Posterior vena cava (tissue), 2 donors: Measurements from ENCODE around the gene RNF148. TPM values are rescaled to one million over a fixed set of nuclear protein-coding genes. Genes with fewer than 3 reads are reported as not detected.

Source experiments
- DNase-seq: peaks from one replicate; pipeline ENCODE4 v3.0.0-alpha.2; 2020; ENCODE audit warnings: low spot score
- intact Hi-C, 2 donors: fragments of 100-400 bp; cut with DNase I; formaldehyde crosslinking; loops; one replicate each; pipeline versions ENCODE4 v1.14.1 to v1.14.2; 2022 to 2023
- long read RNA-seq, 2 donors: library from polyadenylated mRNA; unstranded; transcript quantifications; one replicate each; pipeline ENCODE4 v2.0.0, GENCODE V29; 2020 to 2021
- total RNA-seq, 2 donors: library from RNA; stranded (reverse); fragmentation: NEBNext Ultra II Directional; extraction: Animal tissue kit (Norgen Biotek cat#: 25700); gene quantifications; one replicate each; pipeline ENCODE4 v1.2.1, GENCODE V29; 2021
- donor health status: DM: yes; HTN: yes; CAD: no.
- donor health status: DM: yes; HTN: yes; CAD: no.

Gene RNF148, protein sequence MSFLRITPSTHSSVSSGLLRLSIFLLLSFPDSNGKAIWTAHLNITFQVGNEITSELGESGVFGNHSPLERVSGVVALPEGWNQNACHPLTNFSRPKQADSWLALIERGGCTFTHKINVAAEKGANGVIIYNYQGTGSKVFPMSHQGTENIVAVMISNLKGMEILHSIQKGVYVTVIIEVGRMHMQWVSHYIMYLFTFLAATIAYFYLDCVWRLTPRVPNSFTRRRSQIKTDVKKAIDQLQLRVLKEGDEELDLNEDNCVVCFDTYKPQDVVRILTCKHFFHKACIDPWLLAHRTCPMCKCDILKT
- total RNA-seq = 1 to 10 TPM; 1.1 to 1.2 TPM
- long read RNA-seq, donor 1 = 0 reads
- long read RNA-seq, donor 2 = 0 reads

DNA sequence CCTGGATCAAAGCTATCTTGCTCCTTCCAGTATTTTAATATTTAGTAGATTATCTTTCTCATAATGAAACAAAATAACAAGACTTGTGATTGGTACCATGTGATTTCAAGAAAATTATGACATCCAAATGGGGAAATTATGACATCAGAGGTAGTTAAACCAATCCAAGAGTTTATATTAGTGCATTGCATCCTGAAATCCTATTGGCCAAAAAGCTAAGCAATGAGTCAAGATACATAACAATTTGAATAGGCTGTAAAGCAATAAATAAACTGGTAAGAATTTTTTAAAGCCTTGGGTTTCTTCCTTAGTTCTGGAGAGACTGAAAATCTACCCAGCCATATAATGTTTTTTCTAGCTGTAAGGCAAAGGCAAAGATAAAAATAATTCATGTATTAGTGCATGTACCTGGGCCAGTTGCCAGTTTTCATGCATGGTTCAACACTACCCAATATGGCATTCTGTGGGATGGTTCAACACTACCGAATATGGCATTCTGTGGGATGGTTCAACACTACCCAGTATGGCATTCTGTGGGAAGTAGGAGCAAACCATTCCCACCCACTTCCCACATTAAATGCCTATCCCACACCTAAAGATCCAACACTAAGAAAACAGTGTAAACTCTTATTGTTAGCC lies at the start of gene RNF148:
TSS of gene RNF148 (minus strand) at position 51 of the 639 bp plus-strand sequence. CDS start 172 bp downstream, outside the sequence.
- DNase-seq = no peak
- intact Hi-C loops = no loop called here

DNA sequence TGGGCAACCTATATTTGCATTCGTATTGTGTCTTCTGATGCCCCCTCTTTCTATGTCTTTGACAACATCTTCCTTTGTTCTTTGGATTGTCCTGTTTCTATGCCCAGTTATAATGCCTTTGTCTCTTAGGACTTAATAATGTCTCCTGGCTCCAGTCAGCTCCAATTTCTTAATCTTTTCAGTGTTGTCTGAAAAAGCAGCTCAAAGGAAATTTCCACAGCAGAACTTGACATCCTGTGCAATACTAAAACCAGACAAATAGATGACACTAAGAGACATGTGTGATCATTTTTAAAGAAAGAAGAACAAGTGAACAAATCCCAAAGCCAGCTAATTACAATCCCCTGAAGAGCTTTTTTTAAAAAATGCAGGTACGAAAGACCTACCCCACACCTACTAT lies 47.7 kb upstream of the RNF148 start:
- no peak for DNase-seq
- intact Hi-C loops = no loop called here

DNA sequence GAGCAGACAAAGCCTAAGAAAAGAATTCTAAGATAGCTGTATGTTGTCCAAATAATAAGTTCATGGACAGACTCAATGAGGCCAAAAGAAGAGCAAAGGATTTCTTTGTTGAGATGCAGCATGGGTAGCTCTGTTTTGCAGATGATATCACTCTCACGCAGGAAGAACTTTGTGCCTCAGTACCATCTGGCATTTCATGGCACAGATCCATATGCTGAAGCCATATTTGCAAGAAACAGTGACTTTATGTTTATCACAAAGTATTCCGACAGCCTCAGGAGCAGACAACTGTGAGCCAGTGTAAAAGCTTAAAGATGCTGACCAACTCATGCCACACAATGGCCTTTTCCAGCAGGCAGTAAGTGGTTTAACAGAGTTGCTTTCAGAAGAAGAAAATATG lies 45.5 kb upstream of the RNF148 start:
- intact Hi-C loops = no loop called here
- no peak for DNase-seq

DNA sequence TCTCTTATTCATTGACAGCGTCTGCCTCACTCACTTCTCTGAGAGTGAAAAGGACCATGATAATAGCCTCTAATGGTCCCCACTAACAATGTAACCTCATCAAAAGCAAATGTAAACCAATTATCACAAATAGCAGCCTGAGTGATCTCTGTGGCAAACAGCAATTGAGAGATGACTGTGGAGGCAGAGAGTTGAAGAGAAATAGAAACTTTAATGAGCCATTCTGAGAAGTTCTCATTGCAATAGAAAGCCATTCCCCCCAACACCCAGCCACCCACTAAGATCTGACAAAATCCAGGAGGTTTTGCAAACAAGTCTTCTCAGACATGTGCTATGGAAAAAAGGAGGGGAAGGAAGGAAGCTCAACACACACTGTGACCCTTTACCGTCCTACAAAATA lies 44.2 kb upstream of the RNF148 start:
- intact Hi-C loops = no loop called here
- DNase-seq = no peak

DNA sequence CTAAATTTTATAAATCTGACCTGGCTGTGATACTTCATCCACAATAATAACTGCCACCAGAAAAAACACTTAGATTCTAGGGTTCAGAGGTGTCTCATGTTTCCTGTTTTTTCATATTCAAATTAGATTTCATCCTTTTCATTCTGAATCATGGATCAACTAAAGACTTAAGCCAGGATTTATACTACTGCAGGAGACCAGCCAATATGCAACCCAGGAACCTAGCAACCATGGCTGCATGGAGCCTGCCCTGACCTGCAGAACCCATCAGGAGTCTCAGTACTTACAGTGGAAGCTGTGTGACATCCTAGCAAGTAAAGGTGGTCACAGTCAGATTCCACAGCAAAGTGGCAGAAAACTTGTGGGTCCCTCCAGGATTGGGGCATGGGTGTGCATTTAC lies 40.5 kb upstream of the RNF148 start:
- DNase-seq = no peak
- intact Hi-C loops = no loop called here

DNA sequence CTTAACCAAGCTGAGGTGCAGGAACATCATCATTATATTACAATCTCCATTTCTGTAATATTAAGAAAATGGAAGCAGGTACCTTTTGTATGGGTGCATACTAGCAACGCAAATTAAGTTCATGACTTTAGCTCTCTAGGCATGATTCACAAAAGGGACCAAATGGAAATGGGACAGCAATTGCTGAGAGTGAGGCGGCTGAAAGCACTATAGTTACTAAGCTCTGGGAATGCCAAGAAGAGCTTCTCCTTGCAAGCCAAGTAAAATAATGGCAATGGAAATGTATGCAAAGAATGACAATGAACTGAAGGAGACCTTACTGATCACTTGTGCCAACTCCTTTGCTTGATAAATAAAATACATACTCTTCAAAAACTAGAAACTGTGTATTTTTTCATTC lies 36.2 kb upstream of the RNF148 start:
- DNase-seq = no peak
- intact Hi-C loops = no loop called here

DNA sequence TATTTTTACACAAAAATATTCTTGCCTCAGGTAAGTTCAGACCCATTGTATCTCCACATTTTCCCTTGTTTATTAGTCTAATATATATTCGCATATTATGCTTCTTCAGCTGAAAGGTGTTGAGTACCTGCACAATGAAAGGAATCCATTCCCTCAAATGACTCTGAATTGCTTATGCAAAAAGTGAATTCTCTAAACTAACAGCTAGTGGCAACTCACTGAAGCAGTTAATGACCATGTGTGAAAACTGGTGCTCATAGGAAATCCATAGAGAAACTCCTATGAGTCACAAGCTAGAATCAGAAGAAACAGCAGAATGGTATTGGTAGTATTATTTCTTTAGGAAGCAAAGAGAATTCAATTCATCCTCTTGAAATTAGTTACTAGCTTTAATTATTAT lies 33.5 kb upstream of the RNF148 start:
- DNase-seq = no peak
- intact Hi-C loops = no loop called here

DNA sequence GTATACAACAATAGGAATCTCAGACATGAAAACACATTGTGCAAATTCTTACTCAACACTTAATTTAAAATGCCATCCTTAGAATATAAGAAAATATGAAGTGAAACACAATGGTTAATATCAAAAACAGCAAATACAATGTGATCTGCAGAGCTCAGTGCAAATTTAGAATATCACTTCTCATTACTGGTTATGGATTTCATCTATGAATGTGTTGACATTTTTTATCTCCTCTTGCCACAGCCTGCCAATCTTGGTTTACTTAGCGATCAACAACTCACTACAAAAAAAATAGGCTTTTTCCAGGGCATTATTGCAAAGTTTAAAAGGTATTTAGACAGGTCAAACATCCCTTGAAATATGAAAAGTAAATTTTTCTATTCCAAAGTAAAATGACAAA lies 25.0 kb upstream of the RNF148 start:
- no peak for DNase-seq
- intact Hi-C loops = no loop called here

DNA sequence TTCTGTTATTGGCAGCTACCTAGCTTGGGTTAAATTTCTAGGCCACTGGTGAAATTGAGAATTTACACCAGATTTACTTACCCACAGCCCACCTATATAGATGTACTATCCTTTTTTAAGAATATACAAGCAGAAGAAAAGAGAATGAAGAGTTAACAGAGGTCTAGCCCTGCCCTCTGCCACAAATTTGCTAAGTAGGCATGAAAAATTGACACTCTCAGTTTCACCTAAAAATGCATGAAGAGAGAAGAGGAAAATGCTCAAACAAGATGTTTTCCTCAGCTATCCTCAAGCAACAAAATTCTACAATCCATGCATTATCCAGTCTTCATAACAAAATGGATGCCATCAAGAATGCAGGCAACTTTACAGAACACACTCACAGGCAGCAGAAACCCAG lies 24.6 kb upstream of the RNF148 start:
- no peak for DNase-seq

DNA sequence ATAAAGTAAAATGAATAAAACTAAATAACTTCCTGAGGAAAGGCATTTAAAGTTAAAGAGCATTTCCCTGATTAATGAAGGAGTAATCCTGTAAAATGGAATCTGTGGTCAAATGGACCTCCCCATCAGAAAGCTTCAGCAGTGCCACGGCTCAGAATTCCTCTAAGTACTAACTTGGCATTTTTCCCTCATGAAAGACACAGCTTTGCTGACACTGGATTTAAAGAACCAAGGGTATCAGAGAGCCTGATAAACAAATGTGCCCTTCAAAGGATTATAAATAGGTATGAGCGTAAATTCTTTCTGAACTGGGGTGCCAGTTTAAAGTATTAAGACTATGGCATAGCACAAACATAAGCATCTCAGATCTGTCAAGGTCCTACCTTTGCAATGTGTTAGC lies 24.2 kb upstream of the RNF148 start:
- intact Hi-C loops = no loop called here
- DNase-seq = no peak

More for the DNA sequence above, 24.6 kb upstream of the RNF148 start:
- intact Hi-C loops = no loop called here

DNA sequence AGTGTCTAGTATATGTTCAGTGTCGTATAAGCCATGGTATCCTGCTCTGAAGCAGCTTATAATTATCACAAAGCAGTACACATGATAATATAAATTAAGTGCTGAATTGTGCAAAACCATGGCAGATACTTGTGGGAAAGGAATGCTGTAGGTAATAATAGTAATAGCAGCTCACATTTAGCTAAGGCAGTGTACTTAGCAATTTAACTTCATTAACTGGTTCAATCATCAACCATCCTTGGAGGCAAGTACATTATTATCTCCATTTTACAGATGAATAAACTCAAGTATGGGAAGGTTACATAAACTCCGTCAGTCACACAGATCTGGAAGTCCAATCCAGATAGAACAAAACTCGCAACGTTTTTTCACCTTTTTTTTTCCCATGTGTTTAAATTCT lies 21.6 kb upstream of the RNF148 start:
- DNase-seq = no peak
- intact Hi-C loops = no loop called here

DNA sequence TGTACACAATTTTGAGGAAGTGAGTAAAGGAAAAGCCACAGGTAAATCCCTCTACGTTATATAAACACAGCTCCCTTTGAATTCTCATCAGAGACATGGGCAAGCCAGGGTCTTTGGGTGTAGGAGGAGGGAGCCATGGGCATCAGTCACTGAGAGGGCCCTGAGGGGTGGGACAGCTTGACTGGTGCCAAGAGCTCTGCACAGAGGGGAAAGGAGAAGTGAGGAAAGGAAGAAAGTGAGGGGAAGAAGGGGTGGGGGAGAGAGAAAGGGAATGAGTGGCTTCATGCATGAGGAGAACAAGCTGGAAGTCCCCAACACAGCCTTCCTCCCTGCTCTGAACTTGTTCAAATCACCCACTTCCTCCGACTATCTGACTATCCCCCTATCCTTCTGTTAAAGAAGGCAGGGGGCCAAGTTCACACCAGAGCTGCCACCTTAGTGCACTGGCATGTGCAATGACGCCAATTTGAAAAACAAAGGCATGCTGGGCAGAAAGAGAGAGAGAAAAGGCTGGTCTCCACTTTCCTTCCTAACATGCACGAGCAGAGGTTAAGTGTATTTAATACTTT lies 16.4 kb upstream of the RNF148 start:
- intact Hi-C loops = no loop called here
- DNase-seq = no peak

DNA sequence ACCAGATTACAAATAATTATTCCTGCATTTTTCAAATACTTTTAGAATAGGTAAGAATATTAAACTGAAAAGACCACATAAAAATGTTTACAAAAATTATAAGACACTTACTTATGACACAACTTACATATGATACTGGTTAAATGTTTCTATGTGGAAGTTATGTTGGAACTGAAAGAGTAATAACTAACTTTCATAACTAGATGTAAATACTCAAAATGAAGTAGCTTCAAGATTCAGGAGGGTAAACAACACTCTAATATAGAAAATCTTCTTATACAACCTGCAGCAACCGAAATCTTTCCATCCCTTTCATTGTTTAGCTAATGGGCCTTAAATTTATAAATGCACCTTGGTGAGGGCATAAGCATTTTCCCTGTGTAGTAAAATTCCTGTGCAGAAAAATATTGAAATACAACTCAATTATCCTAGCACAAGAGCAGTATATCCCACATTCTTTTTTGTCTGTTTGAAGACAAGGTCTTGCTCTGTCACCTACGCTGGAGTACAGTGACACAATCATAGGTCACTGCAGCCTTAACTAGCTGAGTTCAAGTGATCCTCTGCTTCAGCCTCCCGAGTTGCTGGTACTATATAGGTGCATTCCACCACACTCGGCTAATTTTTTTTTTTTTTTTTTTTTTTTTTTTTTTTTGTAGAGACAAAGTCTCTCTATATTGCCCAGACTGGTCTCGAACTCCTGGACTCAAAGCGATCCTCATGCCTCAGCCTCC lies 14.8 kb upstream of the RNF148 start:
- no peak for DNase-seq
- intact Hi-C loops = no loop called here

DNA sequence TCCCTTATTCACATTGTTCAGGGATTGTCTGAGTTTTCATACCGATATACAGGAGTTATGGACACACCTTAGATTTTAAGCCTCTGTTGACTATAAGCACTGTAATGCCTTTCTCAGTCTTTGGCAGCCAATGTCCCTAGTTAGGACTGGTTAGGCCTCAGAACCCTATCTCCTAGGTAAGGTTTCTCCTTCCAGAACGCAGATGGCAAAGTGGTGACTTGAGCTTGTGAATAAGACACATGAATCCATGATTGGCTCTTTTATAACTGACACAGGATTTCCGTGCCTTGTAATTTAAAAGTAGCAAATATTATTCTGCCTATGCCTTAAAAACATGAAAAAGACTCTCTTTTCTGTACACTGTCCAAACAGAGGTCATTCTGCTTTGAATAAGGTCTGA lies 12.5 kb upstream of the RNF148 start:
- intact Hi-C loops = no loop called here

DNA sequence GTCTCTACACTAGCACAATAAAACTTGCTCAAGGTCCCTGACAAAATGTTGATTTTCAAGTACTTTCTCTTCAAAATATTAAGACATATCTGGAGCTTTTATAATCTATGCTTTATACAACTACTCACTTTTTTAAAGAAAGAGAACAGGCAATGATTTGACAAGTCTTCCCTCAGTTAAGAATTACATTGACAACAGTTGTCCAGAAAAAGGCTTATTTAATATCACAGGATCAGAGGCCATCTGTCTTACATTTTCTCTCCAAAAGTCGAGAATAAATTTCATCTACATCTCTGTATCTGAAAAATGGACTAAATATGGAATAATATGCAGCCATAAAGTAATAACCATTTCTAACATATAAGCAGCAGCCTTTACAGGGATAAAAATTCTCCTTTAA lies 8.2 kb upstream of the RNF148 start:
- intact Hi-C loops = no loop called here
- DNase-seq = no peak

More for the DNA sequence above, 12.5 kb upstream of the RNF148 start:
- DNase-seq = no peak

DNA sequence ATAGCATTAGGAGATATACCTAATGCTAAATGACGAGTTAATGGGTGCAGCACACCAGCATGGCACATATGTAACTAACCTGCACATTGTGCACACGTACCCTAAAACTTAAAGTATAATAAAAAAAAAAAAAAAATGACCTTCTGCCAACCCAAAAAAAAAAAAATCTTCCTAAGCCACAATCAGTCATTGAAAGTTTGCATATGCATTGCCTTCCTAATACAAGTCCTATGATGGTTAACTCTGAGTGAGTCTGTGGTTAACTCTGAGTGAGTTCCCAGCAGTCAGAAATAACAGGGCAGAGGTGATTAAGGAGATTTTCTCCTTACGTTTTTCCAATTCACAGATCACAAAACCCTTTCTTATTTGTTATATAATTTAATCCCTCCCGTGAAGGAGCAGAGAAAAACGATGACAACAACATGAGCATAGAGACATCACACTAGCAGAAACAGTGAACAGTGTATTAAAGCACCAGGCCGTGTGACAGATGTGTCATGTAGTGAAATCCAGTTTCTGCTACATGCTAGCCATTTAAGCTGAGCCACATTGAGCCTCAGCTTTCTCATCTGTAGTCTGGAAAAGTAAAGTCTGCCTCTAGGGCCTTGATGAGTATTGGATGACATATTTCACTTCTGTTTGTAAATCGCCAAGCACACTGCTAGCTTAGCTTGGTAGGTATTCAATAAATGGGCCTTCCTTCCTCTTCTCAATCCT lies 7.4 kb upstream of the RNF148 start:
- DNase-seq = no peak
- intact Hi-C loops = no loop called here

DNA sequence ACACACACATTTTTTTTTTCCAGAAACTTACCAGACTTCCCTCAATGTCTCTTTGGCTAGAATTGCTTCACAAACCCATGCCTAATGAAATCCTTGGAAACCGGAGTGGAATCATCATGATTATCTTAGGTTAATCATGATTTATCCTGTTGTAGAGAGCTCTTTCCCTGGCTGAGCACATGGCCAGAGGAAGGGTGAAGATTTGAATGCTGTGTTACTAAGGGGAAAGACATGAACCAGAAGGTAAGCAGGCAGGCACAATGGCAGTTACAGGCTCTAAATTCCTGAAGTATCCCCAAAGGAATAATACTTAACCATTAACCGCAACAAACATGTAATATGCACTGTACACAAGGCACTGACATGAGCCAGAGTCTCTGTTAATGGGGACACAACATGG lies 4.1 kb upstream of the RNF148 start:
- no peak for DNase-seq
- intact Hi-C loops = no loop called here

DNA sequence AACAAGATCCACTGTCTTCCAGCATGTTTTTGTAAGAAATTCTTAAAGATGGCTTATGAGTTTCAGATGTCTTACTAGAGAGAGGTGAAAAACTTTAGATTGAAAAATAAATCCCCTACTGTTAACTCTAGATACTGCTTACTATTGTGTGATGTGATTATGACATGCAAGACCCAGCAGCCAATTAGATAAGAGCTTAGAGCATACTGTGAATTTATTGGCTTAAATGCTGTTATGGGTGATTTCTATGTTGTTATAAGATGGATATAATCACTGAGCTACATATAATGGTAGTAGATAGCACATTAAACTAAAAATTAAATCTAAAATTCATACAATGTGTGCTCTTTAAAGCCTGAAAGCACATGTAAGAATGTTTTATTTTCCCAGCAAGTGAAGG lies 3.7 kb downstream of the RNF148 start, which contains the start of gene RNF133:
TSS of gene RNF133 (minus strand) at position 101 of the 400 bp plus-strand sequence. CDS start 199 bp downstream, outside the sequence.
- DNase-seq = no peak
- intact Hi-C loops = no loop called here

DNA sequence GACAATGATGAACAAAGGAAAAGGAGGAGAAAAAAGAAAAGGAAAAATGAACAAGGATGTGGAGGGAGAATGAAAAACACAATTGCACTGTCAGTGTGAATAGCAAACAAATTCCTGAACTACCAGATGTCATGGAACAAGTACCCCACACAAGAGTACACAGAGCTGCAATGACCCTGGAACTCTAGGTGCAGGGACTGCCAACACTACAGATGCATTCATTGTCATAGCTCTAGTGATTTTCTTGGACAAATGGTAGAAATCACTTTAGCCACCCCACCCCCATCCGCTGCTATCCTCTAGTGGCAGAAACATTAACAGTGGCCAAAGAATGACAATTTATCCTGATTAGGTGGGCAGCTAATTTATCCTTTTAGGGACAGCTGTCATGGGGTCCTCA lies 6.9 kb downstream of the RNF148 start:
- intact Hi-C loops = no loop called here
- no peak for DNase-seq
